Stimulated activated CD4-positive, alpha-beta T cell treated with anti-CD3 and anti-CD28 coated beads, Interleukin-12 subunit alpha, Interleukin-12 subunit beta, amount 100 ng/mL, for 4 hours (primary cell): ENCODE measurements around the gene RABL2A.
"Not testable (repeated sequence)": the region's sequence is repeated elsewhere in the genome, so short reads cannot be mapped to it uniquely, and the experiment has no call there.

Experiments
- DNase-seq: peaks from one replicate; pipeline ENCODE4 v3.0.0-alpha.2; 2020

RABL2A gene

DNA sequence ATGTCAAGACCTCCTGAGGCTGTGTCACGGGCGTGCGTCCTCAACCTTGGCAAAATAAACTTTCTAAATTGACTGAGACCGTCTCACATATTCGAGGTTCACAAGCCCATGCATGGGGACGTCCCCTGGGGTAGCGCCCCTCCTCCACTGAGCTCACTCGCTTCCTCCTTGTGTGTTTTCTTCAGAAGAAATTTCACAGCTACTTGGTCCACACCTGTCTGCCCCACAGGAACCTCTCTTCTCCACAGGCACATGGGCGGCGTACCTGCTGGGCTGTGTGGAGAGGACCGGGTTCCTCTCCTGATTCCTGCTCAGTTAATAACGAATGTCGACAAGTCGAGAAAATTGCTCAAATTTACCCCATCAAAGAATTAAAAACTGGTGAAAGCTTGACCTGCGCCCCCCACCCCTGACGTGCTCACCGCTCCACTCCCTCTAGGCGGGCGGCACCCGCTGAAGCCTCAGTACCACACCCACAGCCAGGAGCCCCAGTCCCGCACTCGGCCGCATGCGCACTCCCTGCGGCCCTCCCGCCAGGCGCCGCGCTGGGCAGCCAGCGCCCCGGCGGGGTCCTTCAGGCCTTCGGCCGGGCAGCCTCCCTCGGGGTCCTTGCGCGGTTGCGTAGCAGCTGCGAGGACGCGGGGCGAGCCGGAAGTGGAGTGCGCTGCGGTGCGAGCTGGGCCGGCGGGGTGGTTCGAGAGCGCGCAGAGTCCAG is at the start of gene RABL2A:
Gene RABL2A (plus strand): TSS at position 651 of the 715 bp plus-strand sequence. CDS start 1,341 bp downstream, outside the sequence.
- DNase-seq: peak; percentile 79

DNA sequence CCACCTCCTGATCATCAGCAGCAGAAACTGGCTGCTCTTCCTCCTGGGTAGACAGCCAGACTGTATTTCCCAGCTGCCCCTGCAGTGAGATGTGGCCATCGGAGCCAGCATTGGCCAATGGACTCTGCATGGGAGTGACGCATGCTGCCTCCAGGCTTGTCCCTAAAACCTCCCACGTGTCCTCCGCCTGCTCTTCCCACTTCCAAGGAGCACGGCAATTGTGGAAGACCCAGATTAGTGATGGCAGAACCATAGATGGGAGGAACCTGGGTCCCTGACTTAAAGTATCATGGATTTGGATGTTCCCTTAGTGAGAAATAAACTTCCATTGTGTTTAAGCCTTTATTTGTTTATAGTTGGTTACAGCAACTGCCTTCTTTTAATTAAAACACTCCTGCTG is 48.6 kb upstream of the RABL2A start:
- not testable (repeated sequence) for DNase-seq

DNA sequence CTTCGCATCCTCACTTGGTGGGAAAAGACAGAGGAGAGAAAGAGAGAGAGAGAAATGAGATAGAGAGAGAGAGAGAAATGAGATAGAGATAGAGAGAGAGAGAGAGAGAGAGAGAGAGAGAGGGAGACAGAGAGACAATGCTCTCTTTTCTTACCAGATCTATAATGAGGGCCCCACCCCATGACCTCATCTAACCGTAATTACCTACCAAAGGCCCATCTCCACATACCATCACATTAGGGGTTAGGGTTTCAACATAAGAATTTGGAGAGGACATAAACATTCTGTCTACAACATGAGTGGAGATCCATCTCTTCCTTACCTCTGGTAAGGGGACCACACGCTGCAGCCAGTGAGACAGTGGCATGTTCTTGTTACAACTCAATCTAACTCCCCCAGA is 44.6 kb upstream of the RABL2A start:
- not testable (repeated sequence) for DNase-seq

DNA sequence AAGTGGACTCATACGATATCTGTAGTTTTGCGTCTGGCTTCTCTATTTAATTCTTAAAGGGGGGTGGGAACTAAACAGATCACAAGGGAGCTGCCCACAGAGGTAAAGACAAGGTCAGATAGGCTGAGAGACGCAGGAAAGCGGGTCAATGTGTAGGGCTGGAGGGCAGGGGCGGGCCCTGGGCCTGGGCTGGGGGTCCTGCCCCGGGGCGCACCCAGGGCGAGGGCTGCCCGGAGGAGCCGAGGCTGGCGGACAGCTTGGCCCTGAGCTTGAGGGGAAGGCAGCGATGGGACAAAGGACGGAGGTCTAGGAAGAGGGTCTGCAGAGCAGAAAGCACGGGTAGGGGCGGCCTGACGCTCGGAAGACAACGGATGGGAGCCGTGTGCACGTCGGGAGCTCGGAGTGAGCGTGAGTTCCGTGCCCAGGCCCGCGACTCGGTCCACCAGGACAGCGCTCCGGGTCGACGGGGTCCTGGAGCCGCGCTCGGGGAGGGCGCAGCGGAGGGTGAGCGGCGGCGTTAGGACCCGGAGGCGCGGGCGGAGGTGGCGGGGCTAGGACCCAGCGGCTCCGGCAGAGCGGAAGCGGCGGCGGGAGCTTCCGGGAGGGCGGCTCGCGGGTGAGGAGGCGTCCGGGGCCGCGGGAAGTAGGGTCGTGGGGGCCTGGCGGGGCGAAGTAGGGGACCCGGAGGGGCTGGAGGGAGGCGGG is 43.4 kb upstream of the RABL2A start:
- DNase-seq: peak; percentile 82

DNA sequence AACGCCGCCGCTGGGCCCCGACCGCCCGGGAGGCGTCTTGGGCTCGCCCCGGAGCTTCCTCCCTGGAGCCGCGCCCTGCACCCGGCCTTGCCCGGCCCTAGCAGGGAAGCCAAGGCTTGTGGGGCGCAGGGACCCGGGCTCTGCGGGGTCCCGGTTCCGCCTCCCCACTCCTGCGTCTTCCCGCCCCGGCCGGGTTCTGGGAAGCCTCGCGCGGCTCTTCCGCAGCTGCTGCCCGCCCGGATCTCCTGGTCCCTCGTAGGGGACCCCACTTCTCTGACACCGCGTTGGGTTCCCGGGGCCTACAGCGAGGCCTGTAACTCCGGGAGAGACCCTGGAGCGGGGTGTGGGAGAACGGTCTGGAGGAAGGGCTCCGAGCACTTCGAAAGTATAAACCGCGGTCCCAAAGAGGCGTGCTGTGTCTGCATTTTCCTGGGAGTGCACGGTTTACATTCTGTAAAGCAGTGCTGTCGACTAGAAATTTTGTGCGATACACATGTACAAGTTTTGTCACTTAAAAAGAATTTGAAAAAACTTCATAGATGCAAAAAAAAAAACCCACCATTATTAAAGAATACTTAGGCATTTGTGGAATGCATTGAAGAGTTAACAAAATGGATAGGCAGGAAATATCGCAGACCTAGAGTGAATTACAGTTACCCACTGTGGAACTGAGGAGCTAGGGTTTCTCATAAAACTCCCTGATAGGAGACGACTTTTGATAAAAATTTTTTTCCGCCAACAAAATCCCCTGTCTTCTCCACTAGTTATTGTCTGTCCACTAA is 42.6 kb upstream of the RABL2A start:
- DNase-seq: not testable (repeated sequence)

DNA sequence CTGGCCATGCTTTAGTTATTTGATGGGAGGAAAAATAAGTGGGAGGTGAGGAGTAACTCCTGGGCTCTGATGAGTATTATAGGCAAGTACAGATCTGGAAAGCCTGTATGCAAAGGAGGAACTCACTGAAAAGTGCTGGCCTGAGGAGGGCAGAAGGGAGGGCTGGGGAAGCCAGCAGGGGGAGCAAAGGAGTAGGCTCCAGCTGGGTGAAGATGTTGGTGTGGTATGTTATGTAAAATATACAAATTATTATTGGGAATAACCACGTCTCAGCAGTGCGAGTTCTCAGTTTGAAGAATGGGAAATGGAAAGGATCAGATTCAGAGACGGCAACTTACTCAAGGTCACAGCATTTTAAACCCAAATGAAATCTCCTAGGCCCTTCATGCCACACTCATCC is 39.9 kb upstream of the RABL2A start:
- peak; percentile 55 for DNase-seq

DNA sequence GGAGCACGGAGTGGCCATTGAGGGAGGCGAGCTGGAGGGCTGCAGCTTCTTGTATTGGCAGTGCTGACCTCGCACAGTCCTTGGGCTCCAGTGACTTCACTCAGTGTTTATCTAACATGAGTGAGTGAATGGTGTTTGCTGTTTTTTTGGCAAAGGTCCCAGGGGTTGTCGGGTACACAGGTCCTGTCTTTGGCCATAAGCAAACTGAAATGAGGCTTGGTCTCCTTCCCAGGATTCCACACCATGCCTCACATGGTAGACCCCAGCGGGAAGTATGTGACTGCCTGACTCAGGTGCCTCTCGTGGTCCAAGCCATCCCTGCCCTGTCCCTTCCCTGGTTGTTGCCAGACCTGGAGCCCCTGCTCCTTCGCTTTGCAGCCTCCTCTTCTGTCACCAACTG is 37.5 kb upstream of the RABL2A start:
- not testable (repeated sequence) for DNase-seq

DNA sequence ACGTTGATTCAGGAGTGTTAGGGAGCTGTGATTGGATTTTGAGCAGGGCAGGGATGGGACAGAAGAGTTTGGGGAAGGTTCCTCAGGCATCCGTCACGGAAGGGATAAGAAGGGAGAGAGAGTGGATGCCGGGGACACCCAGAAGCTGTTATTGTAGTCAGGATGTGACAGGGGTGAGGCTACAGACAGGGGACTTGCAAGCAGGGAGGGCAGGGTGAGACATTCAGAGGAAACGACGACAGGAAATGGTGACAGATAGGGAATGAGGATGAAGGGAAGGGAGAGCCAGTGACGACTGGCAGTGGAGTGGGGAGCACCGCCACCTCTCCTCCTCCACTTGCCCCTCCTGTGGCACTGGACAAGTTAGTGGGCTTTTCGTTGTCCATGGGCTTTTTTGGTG is 35.1 kb upstream of the RABL2A start:
- DNase-seq: not testable (repeated sequence)

DNA sequence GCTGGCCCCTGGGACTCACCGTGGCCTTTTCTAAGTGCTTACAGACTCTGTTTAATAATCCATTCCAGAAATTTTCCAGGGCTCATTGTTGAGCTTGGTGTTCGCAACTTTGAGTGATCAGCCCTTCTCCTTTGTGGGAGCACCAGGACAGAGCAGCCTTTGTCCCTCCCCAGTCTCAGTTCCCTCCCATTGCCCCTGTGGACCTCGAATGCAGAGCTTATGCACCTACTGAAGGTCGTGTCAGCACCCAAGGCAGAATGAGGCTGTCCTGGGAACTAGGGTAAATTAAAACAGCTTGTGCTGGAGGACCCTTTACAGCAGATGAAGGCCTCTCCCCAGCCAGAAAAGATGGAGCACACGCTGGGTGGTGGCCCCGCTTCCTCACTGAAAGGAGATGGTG is 33.8 kb upstream of the RABL2A start:
- not testable (repeated sequence) for DNase-seq

DNA sequence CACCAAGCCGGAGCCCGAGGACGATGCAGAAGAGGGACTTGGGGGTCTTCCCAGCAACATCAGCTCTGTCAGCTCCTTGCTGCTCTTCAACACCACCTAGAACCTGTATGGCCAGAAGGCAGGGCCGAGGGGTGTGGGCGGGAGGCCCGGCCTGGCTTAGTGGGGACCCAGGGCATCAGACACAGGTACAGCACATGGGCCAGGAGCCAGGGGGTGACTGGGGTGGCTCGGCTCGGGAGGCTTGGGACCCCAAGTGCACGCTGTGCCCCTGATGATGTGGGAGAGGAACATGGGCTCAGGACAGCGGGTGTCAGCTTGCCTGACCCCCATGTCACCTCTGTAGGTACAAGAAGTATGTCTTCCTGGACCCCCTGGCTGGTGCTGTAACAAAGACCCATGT is 31.3 kb upstream of the RABL2A start:
- DNase-seq: not testable (repeated sequence)

DNA sequence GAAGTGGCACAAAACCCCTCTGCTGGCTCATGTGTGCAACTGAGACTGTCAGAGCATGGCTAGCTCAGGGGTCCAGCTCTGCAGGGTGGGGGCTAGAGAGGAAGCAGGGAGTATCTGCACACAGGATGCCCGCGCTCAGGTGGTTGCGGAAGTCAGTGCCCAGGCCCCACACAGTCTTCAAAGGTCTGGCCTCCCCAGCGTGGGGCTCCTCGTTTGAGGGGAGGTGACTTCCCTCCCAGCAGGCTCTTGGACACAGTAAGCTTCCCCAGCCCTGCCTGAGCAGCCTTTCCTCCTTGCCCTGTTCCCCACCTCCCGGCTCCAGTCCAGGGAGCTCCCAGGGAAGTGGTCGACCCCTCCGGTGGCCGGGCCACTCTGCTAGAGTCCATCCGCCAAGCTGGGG is 29.9 kb upstream of the RABL2A start:
- DNase-seq: not testable (repeated sequence)

DNA sequence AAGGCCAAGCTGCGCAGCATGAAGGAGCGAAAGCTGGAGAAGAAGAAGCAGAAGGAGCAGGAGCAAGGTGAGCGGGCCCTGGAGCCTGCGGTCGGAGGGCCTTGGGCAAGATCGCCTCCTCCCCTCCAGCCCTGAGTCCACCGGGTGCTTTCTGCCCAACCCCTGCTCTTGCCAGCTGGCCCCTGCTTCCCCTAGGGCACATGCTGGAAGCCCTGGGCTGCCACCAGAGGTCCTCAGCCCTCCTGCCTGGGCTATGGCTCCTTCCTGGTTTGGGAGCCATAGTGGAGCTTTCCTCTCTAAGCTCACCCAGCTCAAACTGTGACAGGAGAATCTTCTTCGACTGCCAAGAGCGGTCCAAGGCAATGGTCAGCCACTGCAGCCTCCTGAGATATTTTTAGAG is 29.5 kb upstream of the RABL2A start:
- DNase-seq: not testable (repeated sequence)

DNA sequence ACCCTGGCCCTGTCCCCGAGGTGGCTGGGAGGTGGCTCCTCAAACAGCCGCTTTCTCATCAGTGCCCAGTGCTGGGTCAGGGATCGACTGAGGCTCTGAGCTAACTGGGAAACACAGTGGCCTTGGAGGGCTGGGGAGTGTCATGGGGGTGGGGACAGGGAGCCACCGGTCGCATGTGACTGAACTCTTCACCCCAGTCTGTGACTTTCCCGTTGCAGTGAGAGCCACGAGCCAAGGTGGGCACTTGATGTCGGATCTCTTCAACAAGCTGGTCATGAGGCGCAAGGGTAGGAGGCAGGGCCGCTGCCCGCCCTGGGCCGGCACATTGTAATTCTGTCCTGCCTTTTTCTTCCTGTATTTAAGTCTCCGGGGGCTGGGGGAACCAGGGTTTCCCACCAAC is 28.9 kb upstream of the RABL2A start:
- DNase-seq: not testable (repeated sequence)

DNA sequence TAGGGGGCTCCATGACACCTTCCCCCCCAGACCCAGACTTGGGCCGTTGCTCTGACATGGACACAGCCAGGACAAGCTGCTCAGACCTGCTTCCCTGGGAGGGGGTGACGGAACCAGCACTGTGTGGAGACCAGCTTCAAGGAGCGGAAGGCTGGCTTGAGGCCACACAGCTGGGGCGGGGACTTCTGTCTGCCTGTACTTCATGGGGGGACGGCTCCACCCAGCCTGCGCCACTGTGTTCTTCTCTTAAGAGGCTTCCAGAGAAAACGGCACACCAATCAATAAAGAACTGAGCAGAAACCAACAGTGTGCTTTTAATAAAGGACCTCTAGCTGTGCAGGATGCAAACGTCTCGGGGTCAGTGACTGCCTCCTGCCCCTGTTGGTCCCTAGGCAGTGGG is 28.3 kb upstream of the RABL2A start:
- DNase-seq: not testable (repeated sequence)

DNA sequence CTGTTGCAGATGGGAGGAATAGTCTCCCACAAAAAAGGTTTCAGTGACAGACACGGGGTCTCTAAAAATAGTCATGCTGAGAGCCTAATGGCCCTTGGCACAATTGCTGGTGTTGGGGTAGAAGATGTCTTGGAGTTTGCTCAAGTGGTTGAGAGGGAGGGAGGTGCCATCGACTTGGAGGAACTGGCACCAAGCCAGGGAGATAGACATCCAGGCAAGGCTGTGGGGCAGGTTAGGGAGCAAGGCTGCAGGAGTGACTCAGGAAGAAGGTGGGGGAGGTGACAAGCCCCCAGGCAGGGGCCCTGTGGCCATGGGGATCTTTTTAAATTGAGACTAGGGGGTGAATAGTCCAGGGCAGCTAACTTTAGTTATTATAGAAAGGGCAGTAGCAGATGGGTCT is 27.9 kb upstream of the RABL2A start:
- not testable (repeated sequence) for DNase-seq

DNA sequence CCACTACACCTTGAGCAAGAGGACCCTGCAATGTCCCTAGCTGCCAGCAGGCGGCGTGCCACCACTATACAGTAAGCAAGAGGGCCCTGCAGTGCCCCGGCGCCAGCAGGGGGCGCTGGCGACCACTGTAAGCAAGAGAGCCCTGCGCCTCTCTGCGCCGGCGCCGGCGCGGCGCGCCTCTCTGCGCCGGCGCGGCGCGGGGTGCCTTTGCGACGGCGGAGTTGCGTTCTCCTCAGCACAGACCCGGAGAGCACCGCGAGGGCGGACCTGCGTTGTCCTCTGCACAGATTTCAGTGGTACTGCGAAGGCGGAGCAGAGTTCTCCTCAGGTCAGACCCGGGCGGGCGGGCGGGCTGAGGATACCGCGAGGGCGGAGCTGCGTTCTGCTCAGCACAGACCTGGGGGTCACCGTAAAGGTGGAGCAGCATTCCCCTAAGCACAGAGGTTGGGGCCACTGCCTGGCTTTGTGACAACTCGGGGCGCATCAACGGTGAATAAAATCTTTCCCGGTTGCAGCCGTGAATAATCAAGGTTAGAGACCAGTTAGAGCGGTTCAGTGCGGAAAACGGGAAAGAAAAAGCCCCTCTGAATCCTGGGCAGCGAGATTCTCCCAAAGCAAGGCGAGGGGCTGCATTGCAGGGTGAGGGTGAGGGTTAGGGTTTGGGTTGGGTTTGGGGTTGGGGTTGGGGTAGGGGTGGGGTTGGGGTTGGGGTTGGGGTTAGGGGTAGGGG is 24.9 kb upstream of the RABL2A start:
- peak; percentile 45 for DNase-seq

DNA sequence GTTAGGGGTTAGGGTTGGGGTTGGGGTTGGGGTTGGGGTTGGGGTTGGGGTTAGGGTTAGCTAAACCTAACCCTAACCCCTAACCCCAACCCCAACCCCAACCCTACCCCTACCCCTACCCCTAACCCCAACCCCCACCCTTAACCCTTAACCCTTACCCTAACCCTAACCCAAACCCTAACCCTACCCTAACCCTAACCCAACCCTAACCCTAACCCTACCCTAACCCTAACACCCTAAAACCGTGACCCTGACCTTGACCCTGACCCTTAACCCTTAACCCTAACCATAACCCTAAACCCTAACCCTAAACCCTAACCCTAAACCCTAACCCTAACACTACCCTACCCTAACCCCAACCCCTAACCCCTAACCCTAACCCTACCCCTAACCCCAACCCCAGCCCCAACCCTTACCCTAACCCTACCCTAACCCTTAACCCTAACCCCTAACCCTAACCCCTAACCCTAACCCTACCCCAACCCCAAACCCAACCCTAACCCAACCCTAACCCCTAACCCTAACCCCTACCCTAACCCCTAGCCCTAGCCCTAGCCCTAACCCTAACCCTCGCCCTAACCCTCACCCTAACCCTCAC is 24.1 kb upstream of the RABL2A start:
- DNase-seq: no peak

DNA sequence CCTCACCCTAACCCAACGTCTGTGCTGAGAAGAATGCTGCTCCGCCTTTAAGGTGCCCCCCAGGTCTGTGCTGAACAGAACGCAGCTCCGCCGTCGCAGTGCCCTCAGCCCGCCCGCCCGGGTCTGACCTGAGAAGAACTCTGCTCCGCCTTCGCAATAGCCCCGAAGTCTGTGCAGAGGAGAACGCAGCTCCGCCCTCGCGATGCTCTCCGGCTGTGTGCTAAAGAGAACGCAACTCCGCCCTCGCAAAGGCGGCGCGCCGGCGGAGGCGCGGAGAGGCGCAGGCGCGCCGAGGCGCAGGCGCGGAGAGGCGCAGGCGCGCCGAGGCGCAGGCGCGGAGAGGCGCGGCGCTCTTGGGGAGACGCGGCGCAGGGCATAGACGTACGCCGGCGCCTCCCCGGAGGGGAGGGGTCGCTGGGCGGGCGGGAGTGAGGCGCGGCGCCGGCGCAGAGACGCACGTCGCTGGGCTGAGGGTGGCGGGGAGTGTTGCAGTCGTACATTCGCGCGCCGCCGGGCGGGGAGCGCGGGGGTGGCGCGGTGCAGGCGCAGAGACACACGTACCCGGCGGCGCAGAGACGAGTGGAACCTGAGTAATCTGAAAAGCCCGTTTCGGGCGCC is 23.5 kb upstream of the RABL2A start:
- peak; percentile 83 for DNase-seq

DNA sequence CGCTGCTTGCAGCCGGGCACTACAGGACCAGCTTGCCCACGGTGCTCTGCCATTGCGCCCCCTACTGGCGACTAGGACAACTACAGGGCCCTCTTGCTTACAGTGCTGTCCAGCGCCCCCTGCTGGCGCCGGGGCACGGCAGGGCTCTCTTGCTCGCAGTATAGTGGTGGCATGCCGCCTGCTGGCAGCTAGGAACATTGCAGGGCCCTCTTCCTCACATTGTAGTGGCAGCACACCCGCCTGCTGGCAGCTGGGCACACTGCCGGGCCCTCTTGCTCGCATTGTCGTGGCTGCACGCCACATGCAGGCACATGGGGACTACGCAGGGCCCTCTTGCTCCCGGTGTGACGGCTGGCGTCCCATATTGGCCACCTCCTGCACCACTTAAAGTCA is 23.0 kb upstream of the RABL2A start:
- DNase-seq: peak; percentile 83

DNA sequence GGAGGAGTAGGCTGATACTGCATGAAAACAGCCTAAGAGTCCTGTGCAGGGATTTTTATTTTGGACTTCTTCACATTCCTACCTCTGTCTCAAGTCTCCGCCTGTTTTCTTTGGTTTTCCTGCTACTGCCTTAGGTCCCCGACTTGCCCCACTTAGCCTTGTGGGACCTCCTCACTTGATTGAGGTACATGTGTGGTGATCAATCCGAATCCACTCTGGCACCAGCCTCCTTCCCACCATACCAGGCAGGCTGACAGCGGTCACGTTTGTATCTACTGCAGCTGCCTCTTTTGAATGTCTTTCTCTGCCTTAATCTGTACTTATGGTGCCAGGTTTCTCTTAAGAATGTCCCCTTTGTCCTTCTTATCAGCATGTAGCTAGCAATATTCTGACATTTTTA is 22.4 kb upstream of the RABL2A start:
- not testable (repeated sequence) for DNase-seq

DNA sequence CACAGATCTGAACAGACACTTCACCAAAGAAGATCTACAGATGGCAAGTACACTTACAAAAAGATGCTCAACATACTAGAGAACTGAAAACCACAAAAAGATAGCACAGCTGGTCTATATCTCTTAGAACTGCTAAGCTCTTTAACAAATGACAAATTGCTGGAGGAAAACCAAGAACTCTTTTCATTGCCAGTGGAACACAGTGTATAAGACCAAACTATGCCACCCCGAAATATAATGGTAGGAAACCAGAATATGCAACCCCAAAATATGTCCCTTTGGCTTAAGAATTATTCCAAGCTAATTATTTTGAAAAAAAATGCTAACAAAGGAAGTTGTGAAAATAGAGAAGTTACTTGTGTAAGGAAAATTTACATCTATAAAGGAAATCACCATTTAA is 21.0 kb upstream of the RABL2A start:
- DNase-seq: not testable (repeated sequence)

DNA sequence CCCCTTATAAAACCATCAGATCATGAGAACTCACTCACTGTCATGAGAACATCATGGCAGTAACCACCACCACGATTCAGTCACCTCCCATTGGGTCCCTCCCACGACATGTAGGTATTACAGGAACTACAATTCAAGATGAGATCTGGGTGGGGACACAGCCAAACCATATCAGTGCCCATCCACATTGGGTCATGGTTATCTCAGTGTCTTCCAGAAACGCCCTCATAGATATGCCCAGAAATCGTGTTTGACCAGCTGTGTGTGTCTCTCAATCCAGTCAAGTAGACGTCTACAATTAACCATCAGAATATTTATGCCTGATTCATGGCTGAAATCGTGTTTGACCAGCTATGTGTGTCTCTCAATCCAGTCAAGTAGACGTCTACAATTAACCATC is 17.2 kb upstream of the RABL2A start:
- DNase-seq: not testable (repeated sequence)
